Measurements from ENCODE around the gene ZACN. TPM values are rescaled to one million over a fixed set of nuclear protein-coding genes. Genes with fewer than 3 reads are reported as not detected.

Gene ZACN
- total RNA-seq, 2 donors from 2014 or later = not detected

DNA sequence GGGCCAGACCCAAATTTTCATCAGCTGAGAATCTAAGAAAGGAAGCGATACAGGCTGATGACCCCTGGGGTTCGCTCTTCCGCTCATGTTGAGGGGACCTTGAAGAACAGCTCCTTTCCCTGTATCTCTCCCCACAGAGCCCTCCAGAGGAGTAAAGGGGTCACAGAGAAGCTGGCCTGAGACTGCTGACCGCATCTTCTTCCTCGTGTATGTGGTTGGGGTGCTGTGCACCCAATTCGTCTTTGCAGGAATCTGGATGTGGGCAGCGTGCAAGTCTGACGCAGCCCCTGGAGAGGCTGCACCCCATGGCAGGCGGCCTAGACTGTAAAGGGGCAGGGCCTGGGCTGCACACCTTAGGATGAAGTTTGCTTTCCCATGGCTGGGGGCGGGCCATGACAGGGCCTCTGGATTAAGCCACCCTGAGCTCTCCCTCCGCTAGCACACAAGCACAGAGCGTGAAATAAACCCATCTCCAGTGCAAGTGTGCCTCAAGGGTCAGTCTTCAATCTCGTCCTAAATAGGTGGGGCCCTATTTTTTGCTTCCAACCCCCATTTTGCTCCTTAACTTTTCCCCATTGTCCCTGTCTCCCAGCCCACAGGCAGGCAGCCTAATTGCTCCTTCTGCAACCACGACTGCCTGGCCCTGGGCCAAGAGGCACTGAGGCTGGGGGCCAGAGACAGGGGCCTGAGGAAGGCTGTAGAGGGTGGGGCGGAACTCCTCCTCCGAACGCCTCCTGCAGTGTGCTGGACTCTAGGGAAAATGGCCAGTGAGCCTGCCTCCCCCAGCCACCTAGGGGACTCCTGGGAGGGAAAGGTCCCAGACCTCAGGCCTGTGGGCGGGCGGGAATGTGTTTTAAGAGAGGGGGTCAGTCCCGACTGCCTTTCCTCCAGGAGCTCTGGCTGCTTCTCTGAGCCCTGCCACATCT, 3.6 kb downstream of the ZACN start:
- DNase-seq (no peak), ATAC-seq (no peak)
- no peak overlapping the region for H3K4me3 ChIP-seq
- intact Hi-C loops (cut with DNase I) = no loop called here
- H3K27ac ChIP-seq = no peak overlapping the region
- peaks cover 0 to 34% of the 10 kb centered on the region in 2 donors for H3K36me3 ChIP-seq (replicated peaks in 1 of 2; ENCODE audit: insufficient read depth in 1 of 2, low read depth in 2 of 2)
- H3K9me3 ChIP-seq = no peaks in the 10 kb centered on the region
- peaks cover 23% of the 10 kb centered on the region for H3K4me1 ChIP-seq
- H3K27me3 ChIP-seq = peaks cover 0 to 2% of the 10 kb centered on the region in 2 donors
- 84 to 88% methylated on average over 17 to 20 of the region's 20 CpGs for WGBS, 2 donors
- TF ChIP-seq, protein P1, sequence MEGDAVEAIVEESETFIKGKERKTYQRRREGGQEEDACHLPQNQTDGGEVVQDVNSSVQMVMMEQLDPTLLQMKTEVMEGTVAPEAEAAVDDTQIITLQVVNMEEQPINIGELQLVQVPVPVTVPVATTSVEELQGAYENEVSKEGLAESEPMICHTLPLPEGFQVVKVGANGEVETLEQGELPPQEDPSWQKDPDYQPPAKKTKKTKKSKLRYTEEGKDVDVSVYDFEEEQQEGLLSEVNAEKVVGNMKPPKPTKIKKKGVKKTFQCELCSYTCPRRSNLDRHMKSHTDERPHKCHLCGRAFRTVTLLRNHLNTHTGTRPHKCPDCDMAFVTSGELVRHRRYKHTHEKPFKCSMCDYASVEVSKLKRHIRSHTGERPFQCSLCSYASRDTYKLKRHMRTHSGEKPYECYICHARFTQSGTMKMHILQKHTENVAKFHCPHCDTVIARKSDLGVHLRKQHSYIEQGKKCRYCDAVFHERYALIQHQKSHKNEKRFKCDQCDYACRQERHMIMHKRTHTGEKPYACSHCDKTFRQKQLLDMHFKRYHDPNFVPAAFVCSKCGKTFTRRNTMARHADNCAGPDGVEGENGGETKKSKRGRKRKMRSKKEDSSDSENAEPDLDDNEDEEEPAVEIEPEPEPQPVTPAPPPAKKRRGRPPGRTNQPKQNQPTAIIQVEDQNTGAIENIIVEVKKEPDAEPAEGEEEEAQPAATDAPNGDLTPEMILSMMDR (IDR thresholded peaks at IDR 0.05) = no peak
- no peak for TF ChIP-seq POLR2A (IDR thresholded peaks at IDR 0.05)

GRCh38 chr17:76083536-76084182, 4.7 kb downstream of the ZACN start:
- Histone ChIP-seq H3K27ac (no peak overlapping the region), H3K4me1 (peaks cover 18% of the 10 kb centered on the region), H3K9me3 (no peaks in the 10 kb centered on the region), H3K36me3 (replicated peaks in 1 of 2; ENCODE audit: insufficient read depth in 1 of 2, low read depth in 2 of 2) (peaks cover 6 to 45% of the 10 kb centered on the region in 2 donors), H3K27me3 (no peaks in the 10 kb centered on the region), H3K4me3 (no peak overlapping the region)
- no peak for ATAC-seq
- no peak for DNase-seq
- intact Hi-C loops (cut with DNase I) = no loop called here
- no peak for TF ChIP-seq POLR2A (IDR thresholded peaks at IDR 0.05)
- TF ChIP-seq, protein P1 (IDR thresholded peaks at IDR 0.05) = no peak
- WGBS, 2 donors = 87 to 88% methylated on average over 6 to 15 of the region's 15 CpGs

DNA sequence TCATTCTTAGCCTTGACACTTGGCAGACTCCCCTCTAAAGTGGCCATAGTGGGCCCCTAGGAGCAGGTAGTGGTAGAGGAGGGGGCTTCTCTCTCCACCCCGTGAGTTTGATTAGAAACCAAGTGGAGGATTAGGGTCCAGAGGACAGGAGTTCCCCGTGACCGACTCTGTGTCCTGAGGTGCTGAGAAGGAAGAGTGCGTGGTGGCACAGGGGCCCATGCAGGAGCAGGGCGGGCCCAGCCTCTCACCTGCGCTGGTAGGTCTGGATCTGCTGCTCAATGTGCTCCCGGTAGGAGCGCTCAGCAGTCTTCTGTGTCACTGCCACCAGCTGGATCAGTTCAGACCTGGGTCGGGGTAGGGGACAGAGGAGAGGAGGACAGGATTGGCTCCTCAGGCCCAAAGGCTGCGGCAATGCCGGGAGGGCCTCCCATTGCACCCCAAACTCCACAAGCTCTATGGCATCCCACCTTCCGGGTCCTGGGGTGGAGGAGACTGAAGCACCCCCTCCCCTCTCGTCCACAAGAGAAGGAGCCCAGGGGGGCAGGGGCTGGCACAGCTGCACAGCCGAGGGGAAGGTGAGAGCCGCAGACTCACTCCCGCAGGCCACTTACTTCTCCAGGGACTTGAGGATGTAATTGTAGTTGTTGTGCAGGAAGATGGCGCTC, 6.2 kb downstream of the ZACN start:
- Histone ChIP-seq H3K4me1 (peaks cover 5% of the 10 kb centered on the region), H3K9me3 (no peaks in the 10 kb centered on the region), H3K36me3 (replicated peaks in 1 of 2; ENCODE audit: insufficient read depth in 1 of 2, low read depth in 2 of 2) (peaks cover 13 to 58% of the 10 kb centered on the region in 2 donors), H3K27me3 (no peaks in the 10 kb centered on the region), H3K27ac (no peak overlapping the region), H3K4me3 (no peak overlapping the region)
- no peak for TF ChIP-seq POLR2A (IDR thresholded peaks at IDR 0.05)
- TF ChIP-seq, protein P1 (IDR thresholded peaks at IDR 0.05) = no peak
- DNase-seq = no peak
- WGBS, 2 donors = 81 to 82% methylated on average over 9 to 16 of the region's 17 CpGs
- intact Hi-C loops (cut with DNase I) = no loop called here
- ATAC-seq = no peak

GRCh38 chr17:76085731-76086366, 6.9 kb downstream of the ZACN start:
- H3K4me1 ChIP-seq = no peaks in the 10 kb centered on the region
- H3K36me3 ChIP-seq (replicated peaks in 1 of 2; ENCODE audit: insufficient read depth in 1 of 2, low read depth in 2 of 2) = peaks cover 13 to 59% of the 10 kb centered on the region in 2 donors
- no peaks in the 10 kb centered on the region for H3K27me3 ChIP-seq
- ATAC-seq (no peak), DNase-seq (no peak)
- no peak for TF ChIP-seq POLR2A (IDR thresholded peaks at IDR 0.05)
- TF ChIP-seq, protein P1 (IDR thresholded peaks at IDR 0.05) = no peak
- 89 to 92% methylated on average over 8 to 13 of the region's 13 CpGs for WGBS, 2 donors
- H3K4me3 ChIP-seq = no peak overlapping the region
- H3K9me3 ChIP-seq = no peaks in the 10 kb centered on the region
- intact Hi-C loops (cut with DNase I) = no loop called here
- H3K27ac ChIP-seq = no peak overlapping the region
